CD4-positive, alpha-beta T cell treated with Interleukin-21 for 1 hour (primary cell): ENCODE measurements around the gene CCDC148.
"Not testable (repeated sequence)": the region's sequence is repeated elsewhere in the genome, so short reads cannot be mapped to it uniquely, and the experiment has no call there.

Experiments used
- DNase-seq: peaks from one replicate; pipeline ENCODE4 v3.0.0-alpha.2; 2020

CCDC148 gene

DNA sequence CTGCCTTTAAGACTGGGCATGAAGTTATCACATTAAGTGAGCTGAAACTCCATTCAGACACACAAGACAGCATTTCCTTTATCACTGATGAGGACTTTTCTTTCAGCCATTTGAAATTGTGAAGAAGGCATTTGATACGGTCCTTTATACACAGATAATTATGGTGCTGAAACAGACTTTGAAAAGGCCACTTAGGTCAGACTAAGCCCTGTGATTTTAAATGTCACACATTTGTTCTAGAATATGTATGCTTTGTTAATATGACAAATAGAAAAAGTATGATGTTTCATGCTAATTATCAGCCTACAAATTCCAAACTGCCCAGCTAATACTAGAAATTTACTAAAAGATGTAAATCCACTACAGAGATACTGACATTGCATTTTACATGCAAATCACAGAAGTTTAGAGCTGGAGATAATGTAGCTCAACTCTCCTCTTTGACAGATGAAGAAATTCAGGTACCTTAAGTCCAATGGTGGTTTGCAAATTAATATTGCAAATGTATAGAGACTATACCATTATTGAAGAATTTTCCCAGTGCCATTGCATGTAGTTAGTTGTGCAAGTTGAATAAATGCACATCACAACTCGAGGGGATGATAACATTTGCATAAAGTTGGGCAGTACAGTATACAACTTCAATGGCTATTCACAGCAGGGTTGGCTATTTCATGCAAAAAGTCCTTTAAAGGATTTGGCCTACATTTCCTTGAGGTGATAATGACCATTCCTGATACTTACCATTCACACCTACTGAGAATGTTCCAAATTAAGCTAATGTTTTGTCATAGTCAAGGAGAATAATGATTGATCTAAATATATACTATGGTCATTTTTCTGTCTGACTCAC lies 179.7 kb downstream of the CCDC148 start:
- DNase-seq = no peak

DNA sequence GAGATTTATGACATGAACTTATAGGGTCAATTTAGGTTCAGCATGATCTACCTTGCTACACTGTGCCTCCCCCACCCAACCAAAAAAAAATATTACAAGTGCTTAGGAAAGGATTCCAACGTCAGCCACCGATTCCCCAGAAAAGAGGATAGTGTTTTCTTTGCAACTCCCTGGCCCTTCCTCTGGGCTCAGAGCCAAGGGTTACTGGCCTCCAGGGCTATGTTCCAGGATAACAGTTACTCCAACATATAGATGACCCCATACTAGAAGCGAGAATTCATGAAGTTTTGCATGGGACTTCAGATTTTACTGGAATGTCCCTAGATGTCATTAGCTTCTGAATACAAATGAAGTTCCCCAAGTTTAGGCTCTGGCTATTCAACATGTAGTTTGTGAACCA lies 182.8 kb downstream of the CCDC148 start:
- DNase-seq = no peak

DNA sequence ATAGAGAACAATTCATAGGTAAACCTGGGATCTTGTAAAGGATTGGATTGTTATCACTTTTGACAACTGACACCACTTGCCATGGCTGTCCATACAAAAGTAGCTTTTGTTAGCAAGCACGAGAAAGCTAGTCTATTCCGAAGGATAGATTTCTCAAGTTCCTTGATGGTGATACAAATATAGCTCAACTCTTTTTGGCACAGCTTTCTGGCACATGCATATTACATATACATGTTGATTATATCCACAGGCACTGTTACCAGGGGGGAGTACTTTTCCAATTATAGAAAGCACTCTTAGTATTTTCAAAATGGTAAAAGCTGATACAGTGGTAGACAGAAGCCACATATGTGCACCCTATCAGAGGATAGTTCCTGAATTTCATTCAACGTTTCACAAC lies 186.0 kb downstream of the CCDC148 start:
- no peak for DNase-seq

DNA sequence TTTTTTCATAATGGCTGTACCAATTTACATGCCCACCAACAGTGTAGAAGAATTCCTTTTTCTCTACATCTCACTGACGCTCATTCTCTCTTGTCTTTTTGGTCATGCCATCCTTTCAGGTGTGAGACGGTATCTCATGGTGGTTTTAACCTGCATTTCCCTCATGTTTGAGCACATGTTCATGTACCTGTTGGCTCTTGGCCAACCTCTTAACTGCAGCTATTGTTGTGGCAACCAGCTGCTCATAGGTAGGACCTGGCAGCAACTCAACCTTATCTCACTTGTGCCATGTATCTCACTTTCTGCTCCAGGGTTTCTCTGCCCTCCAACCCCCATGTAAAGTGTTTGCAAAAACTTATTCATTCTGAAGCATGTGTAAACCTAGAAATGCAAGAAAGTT lies 187.4 kb downstream of the CCDC148 start:
- no peak for DNase-seq

DNA sequence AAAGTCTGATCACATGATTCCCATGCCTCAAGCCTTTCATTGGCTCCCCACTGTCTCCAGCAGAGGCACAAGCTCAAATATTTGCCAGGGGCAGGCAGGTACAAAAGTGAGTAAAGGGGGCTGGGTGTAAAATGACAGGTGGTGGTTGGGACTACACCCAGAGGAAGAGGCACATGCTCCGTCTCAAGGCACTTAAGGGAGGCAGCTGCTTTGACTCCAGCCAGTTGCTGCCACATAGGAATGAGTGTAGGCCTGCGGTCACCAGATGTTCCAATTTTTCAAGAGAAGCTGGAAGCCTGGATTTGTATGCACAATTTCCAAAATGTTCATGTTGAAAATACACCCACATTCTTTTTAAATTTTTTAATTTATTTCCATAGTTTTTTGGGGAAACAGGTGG lies 190.4 kb downstream of the CCDC148 start:
- no peak for DNase-seq

DNA sequence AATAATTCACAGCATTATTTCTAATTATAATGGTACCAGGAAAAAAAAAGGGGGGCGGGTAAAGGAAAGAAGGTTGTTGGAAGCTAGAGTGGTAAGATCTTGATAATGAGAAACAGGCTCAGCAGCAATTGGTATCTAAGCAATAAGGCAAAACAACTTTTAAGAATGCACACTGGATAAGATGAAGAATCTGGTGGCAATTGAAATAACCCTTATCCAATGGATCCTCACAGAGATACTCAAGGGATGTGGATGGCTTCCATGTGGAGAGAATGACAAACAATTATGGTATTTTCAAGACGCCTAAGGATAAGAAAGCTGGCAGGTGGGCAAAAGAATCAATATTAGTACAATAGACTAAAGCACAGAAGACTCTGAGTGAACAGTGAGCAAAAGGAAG lies 201.3 kb downstream of the CCDC148 start:
- DNase-seq = no peak

DNA sequence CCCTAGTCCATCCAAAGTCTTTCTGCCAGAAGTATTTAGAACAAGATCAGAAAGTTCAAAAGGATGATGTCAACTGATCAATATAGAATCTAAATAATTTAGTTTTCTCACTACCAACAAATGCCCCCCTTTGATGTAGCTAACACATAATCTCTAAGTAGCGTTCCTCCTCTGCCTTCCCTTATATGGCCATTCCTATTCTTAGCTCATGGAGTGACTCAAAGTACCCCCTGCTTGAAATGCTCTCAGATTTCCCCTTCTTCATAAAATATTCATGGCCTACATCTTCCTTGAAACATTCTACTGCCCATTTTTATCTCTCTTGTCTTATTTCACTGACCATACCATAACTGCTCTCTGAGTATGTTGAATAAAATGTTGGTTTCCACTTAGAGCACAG lies 203.4 kb downstream of the CCDC148 start:
- no peak for DNase-seq

DNA sequence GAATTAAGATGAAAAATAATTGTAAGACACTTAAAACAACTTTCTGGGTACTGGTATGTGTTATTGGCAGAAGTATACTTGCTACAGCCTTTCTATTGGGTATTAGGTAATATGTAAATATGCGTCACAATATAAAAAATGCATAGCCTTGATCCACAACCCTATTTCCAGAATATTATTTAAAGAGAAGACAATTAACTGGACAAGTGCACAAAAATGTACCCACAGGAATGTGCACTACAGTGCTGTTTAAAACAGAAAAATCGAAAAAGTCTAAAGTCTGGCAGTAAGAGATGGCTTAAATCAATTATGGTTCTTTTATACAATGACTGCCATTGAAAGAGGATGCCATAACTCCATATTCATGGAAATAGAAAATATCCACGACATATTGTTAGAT lies 205.2 kb downstream of the CCDC148 start:
- no peak for DNase-seq

DNA sequence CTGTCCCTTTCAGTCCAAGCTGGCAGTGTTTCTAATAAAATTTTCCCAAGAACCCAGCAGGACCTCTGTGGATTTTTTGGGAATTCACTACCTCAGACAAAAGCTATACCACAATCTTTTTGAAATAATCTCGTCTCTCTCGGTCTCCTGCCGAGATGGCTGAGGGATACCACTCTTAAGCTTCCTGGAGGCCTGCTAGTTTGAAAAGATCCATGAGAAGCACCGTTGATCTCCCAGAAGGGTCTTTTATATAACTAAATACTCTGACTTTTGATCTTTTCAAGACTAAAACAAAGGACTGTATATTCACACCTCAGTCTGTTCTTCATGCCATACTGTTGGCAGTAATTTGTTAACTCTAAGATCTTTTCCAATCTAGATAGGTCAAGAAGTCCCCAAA lies 213.2 kb downstream of the CCDC148 start:
- DNase-seq = no peak

DNA sequence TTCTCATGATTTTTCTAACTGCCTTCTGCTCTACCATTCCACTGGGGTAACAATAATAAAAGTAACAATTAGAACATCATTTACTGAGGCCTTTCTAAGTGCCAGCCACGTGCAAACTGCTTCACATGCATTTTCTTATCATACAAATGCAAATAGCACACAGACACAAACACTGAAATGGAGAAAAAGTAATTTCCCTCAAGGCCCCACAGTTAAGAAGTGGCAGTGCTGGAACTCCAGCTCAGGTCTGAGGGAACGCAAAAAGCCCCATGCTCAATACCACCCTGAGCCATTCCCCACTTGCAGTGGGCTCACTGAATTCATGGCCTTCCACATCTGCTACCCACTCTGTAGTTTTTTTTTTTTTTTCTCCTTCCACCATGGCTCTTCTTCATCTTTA lies 214.3 kb downstream of the CCDC148 start:
- no peak for DNase-seq

DNA sequence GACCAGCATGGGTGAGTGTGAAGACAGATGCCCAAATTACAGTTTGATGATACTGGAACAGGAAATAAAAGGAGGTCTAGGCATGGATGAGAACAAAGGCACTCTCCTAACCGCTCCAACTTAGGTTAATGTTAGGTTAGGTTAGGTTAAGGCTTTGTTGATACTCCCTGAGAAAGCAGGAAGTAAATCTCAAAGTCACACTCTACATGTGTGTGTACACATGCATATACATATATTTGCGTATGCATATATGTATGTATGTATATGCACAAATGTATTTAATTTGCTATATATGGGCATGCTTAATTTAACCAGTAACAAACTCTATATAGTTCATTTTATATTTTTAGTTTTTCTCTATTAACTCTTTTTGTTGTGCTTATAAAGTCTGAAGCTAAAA lies 215.6 kb downstream of the CCDC148 start:
- no peak for DNase-seq

DNA sequence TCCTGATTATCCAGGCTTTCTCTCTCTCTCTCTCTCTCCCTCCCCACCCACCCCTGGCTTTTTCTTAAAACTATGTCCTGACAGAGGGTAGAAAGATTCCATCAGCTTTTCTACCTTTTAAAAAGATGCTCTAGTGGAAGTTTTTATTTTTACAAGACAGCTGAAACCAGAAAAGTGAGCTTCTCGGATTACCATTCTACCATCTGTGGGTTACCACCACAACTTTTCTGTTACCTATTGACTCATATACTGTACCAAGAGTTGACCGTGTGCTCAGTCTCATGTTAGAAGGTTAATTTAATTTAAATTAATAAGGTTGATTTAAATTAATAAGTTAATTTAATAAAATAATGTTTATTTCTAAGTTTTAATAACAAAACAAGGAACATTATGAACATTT lies 217.3 kb downstream of the CCDC148 start:
- no peak for DNase-seq

DNA sequence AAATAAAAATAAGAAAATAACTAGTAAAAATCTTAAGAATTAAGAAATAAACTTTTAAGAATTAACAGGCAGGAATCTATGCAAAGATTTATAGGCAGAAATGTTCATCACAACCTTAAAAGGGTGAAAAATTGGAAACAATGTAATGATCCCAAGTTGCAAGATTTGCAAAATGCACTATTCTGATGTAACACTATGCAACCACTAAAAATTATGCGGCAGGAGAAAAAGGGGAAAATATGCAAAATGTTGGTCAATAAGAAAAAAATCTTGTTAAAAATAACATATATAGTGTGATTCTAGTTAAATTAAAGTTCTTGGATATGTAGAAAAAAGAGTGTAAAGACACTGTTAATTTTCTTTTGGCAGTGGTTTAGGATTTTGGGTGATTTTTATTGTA lies 222.1 kb downstream of the CCDC148 start:
- no peak for DNase-seq

DNA sequence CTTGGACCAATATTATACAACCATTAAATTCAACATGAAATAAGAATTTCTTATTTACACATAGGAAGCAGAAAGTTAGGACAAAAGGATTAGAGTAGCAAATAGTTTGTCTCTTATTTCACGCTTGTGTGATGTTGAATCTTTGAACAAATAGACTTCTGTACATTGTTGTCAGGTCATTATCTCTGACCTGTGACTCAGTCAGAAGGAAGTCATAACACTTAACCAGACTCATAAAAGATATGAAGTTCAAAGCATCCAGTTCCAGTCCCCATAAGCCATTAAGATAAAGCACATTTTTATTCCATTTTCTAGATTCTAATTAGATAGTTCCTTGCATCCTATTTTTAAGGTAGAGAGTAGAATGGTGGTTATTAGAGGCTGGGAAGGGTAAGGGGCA lies 224.1 kb downstream of the CCDC148 start:
- no peak for DNase-seq

DNA sequence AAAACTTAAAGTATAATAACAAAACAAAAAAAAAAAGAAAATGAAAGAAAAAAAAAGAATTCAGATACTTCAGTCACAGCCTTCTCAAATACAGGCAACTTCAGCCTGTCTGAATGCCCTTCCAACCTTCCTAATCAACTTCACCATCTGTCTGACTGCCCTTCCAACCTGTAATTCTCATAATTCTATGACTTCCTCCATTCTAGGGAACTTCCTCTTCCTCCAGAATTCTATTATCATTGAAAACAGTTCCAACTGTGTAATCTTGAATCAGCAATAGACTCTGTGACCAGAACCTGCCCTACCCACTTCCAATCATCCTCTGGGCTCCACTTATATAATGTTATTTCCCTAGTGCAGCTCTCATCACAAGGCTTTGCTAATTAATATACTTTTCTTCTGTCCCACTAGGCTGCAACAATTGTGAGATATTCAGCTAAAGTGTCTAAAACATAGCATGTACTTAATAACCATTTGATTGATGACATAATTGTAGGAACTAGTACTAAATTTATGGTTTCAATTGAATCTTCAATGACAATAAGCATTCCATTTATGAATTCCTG lies 227.5 kb downstream of the CCDC148 start:
- DNase-seq = no peak

DNA sequence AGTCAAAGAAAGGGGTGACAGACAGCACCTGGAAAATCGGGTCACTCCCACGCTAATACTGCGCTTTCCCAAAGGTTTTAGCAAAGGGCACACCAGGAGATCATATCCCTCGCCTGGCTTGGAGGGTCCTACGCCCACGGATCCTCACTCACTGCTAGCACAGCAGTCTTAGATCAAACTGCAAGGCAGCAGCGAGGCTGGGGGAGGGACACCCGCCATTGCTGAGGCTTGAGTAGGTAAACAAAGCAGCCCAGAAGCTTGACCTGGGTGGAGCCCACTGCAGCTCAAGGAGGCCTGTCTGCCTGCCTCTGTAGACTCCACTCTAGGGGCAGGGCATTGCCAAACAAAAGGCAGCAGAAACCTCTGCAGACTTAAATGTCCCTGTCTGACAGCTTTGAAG lies 233.5 kb downstream of the CCDC148 start:
- DNase-seq = not testable (repeated sequence)

DNA sequence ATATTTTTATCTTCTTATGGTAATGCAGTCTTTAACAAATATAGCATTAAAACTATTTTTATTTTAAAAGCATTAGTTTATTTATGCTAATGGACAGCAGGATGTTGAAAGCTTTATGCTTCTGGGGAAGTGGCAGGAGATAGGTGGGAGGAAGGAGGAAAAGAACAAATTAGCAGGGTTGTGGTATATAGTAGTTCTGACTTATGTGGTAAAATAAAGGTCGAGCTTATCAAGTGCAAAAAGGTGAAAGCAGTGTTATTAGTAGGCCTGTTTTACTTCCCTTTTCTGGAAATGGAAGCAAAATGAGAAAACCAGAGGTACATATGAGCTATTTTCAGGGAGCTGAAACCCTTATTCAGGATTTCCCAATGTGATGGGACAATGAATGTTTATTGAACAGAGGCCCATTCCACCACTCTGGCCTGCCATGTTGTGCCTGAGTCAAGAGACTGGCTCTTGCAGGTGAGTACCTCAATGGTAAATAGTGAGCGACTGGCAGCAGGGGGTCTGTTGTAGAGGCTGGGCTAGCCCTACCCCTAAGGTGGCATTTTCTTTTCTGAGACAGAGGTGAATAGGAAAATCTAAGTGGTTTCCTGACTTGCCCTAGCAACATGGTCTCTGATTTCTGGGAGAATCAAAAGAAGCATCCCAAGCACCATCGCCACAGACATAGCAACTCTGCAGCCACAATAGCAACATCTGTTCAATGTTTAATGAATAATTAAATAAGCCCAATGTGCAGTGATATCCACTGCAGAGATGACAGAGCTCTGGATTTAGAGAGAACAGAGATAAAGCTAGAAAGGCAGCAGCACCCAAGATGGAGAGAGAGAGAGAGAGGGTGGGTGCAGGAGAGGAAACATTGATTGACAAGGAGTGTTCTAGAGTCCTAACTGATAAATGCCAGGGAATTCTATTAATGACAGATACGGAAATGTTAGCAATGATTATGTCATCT lies 235.2 kb downstream of the CCDC148 start:
- no peak for DNase-seq

DNA sequence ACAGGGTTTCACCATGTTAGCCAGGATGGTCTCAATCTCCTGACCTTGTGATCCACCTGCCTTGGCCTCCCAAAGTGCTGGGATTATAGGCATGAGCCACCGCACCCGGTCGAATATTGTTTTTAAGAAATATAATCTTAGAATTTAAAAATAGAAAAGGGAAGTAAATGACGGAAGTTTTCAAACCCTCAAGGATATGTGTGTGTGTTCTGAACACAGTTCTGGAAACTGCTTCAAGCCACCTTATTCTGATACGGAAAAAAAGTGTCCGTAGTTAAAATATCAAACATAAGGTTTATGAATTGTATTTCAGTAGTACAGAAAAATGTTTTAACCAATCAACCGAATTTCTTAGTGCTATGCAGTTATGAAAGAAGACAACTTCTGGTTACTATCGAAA lies 239.0 kb downstream of the CCDC148 start:
- no peak for DNase-seq

DNA sequence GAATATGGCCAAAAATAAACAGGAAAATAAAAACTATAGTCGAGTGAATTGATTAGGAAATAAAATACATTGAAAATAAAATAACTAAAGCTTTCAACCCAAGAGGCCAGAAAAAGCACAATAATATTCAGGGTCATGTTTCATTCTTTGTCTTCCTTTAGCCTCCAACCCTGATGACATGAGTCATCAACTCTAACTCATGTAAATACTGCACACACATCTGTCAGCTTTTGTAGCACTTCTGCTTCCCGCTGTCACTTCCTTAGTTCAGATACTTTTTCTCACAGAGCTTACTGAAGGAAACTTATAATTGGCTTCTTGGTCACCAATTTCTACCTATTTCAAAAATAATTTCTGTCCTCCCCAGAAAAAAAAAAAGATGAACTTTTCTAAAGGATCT lies 242.1 kb downstream of the CCDC148 start:
- DNase-seq = peak; percentile 4

DNA sequence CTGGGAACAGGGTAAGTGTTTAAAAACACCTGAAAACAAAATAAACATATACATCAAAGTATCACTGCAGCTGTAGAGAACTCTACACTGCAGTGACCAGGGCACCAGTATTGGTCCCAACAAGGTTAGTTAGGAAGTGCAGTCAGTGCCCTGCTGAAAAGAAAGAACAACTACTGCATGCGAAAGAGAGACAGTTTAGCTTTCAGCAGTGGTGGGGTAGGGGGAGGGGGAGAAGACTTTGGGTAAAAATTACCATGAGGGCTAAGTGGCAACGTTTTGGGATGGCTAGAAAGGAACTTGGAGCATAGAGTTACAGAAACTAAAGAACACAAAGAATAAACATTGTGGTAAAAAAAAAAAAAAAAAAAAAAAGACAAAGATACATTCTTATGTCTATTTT lies 242.8 kb downstream of the CCDC148 start:
- no peak for DNase-seq

DNA sequence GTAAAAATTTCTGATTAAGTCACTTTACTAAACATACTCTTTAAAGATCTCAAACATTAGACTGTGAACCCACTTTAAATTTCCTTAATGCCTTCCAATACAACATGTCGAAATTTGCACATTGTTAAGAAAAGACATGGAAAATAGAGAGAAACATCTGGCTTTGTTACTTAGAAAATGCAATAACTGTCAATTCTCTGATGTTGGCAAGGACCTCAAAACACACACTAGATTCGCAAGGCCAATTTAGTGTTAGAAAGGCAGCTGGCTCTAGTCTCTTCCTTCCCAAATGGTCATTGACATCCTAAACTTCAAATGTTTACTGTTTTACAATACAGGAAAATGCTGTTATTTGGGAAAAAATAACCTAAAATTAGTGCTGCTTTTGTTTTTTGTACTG lies 244.3 kb downstream of the CCDC148 start:
- no peak for DNase-seq

DNA sequence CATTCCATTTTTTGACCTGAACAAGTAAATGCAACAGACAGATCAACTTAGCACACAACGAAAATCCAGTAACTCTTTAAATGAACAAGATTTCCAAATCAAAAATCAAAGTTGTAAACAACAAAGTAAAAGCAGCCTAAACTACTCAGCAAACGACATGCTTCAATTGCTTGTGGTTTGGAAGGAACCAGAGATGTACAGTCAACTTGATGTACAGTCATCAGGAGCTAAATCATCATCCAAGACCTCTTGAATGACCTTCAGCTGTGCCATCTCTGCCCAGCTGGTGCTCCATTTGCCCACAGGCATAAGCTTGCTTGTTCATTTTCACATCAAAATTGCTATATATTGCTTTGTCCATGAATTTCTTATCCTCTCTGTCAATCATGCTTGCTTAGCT lies 245.1 kb downstream of the CCDC148 start:
- DNase-seq = no peak

DNA sequence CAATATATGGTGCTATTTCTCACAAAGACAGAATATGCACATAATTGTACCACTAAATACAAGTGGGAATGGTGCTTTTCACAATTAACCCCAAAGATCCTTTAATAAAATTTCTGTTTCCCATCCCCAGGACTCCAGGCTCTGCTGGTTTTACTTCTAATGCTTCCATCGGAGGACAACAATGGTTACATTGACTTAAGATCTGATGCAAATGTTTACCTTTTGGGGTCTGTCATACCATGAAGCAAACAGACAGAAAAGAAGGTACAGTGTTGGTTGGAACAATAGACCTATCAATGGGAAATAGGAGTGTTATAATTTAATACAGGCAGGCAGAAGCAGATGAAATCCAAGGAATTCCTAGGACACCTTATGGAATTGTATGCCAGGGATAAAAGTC lies 249.2 kb downstream of the CCDC148 start:
- no peak for DNase-seq

DNA sequence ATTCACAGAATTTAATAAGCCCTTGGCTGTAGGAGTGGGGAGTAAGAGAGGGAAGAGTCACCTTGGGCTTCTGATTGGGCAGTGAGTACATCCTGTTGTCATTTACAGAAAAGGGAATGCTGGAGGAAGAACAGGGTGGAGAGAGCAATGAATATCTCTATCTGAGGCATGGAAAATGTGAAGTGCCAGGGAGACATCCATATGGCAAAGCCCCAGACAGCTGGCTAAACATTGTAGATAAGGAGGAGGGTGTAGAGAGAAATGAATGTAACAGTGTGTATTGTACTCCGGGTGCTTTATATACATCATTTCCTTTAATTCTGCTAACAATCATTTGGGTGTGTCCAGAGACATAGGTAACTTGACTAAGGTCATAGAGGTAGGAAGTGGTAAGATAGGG lies 251.3 kb downstream of the CCDC148 start:
- no peak for DNase-seq
